ENCODE results near the gene CDCA8. TPM values are rescaled to one million over a fixed set of nuclear protein-coding genes. Genes with fewer than 3 reads are reported as not detected.

Gene CDCA8
- total and polyA plus RNA-seq, 2 of the 8 experiments (the other 6 are each of a cell fraction or from before 2014, with no cell fraction given) = 43.9 to 46.2 TPM

DNA sequence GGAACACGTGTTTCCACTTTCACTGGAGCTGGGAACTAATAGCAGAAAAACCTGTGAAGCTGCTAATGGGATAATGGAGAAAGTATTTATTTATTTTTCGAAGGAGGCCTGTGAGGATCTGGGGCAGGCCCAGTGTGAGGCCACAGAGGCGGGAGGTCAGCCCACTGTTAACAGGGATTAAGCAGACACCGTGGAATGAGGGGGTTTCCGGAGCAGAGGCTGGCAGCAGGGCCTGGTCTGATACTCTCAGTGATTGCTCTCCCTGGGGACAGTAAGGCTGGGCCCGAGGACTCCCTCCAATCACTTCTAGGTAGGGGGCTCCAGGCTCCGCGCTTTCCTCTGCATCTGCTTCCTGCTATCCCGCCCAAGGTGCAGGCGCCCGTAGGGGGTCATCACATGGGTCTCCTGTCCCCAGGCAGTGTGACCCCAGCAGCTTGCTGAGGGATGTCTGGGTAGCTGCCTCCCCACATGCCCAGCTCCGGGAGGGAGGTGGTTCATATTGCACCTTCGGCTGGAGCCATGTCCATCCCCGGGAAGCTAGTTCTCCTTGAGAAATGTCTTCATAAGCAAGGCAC is 28.8 kb upstream of the CDCA8 start:
- Histone ChIP-seq H2BK15ac (ENCODE audit: low read length) (no peak overlapping the region), H2AFZ (ENCODE audit: low read length) (peak overlapping the region; percentile 19; the same call in 1 of the 2 replicates), H4K5ac (ENCODE audit: insufficient read length, low read depth, low read length) (no peak overlapping the region), H3K9ac (replicated peaks in 1 of 4; ENCODE audit: extremely low read depth in 1 of 4, low read depth in 3 of 4, low read length in 3 of 4) (no peak overlapping the region), H3K4me3 (ENCODE audit: extremely low read depth in 1 of 4, insufficient read depth in 2 of 4, low read depth in 3 of 4, low read length in 4 of 4) (no peak overlapping the region), H3K27ac (ENCODE audit: low read depth, low read length) (no peak overlapping the region; the same call in 1 of the 2 replicates), H3K4me1 (replicated peaks in 1 of 4; ENCODE audit: control insufficient read depth in 3 of 4, insufficient read depth in 4 of 4, low read length in 3 of 4) (peaks cover 0 to 29% (median 24%) of the 10 kb centered on the region in 4 experiments; a peak in 6 of 7 replicates), H2AK5ac (ENCODE audit: low read depth, low read length) (no peak overlapping the region), H3K79me2 (ENCODE audit: control insufficient read depth in 1 of 2, insufficient read depth in 2 of 2, low read length in 2 of 2) (no peaks in the 10 kb centered on the region), H3K23me2 (ENCODE audit: low read depth, low read length) (no peaks in the 10 kb centered on the region; the same call in none of the 2 replicates), H3K79me1 (ENCODE audit: low read depth, low read length) (no peaks in the 10 kb centered on the region), H3K4ac (replicated peaks; ENCODE audit: insufficient read length, low read depth, low read length) (no peak overlapping the region), H3K18ac (ENCODE audit: extremely low read depth, low read length) (peak overlapping the region; percentile 75; the same call in 1 of the 2 replicates), H3K23ac (ENCODE audit: insufficient read length) (no peak overlapping the region), H4K8ac (ENCODE audit: extremely low read depth, insufficient read depth, low read length) (peak overlapping the region; percentile 43; the same call in 1 of the 2 replicates), H3K4me2 (ENCODE audit: insufficient read depth in 1 of 2, low read depth in 2 of 2, low read length in 2 of 2) (peak overlapping the region in 1 of 2 experiments; percentile 35; a peak in 2 of 4 replicates), H3K36me3 (ENCODE audit: control insufficient read depth in 2 of 4, insufficient read depth in 4 of 4, low read length in 3 of 4) (no peaks in the 10 kb centered on the region), H3K14ac (ENCODE audit: insufficient read length) (no peak overlapping the region), H2BK20ac (ENCODE audit: low read length) (no peak overlapping the region), H4K20me1 (replicated peaks in 1 of 2; ENCODE audit: control insufficient read depth in 1 of 2, insufficient read depth in 2 of 2, low read length in 2 of 2) (no peaks in the 10 kb centered on the region), H3K56ac (replicated peaks; ENCODE audit: insufficient read length, low read depth, low read length) (no peak overlapping the region), H2BK12ac (ENCODE audit: low read depth, low read length) (no peak overlapping the region), H4K91ac (replicated peaks; ENCODE audit: insufficient read length, low read length) (peak overlapping the region; percentile 75), H3K9me3 (ENCODE audit: insufficient read depth in 2 of 2, low read depth in 1 of 2, low read length in 1 of 2) (no peaks in the 10 kb centered on the region), H2BK5ac (ENCODE audit: low read depth, low read length) (peak overlapping the region; percentile 44; the same call in 1 of the 2 replicates), H3K27me3 (replicated peaks in 1 of 4; ENCODE audit: control insufficient read depth in 3 of 4, extremely low read depth in 1 of 4, insufficient read depth in 3 of 4, low read length in 3 of 4) (no peaks in the 10 kb centered on the region; a peak in 1 of 7 replicates), H2BK120ac (replicated peaks; ENCODE audit: low read depth, low read length) (no peak overlapping the region)
- ChIA-PET CTCF (ENCODE audit: partially characterized antibody) (interaction anchor here (0.6 to 8.4 kb wide), 9 partner anchors 10 to 61 kb away, joined by 3 to 59 read pairs (median 4); no protein-coding TSS in a partner anchor), POLR2A (ENCODE audit: partially characterized antibody) (interaction anchor here (0.6 to 2.2 kb wide), 3 partner anchors 29 to 99 kb away, joined by 3 to 5 read pairs (median 3); partner anchors contain the start of gene CDCA8)
- DNase-seq (ENCODE audit: low read depth in 1 of 2, low spot score in 2 of 2) (peak in 1 of 2 experiments; percentile 56), FAIRE-seq (no peak)
- WGBS, 2 experiments (ENCODE audit: extremely low coverage in 1 of 2, insufficient coverage in 1 of 2, insufficient read length in 1 of 2, insufficient replicate concordance in 2 of 2, low coverage in 1 of 2, low lambda C conversion rate in 2 of 2, missing lambda C conversion rate in 1 of 2) = 71% methylated on average over 13 of the region's 14 CpGs; no CpG with 5 or more reads in 1 of the 2 experiments
- no peak for TF ChIP-seq MAX (IDR thresholded peaks at IDR 0.05)

Measured in H1 (cell line).